ENCODE data around the gene GABARAP. TPM values are rescaled to one million over a fixed set of nuclear protein-coding genes. Genes with fewer than 3 reads are reported as not detected.

GABARAP gene
- total and polyA plus RNA-seq, 2 of the 13 experiments (the other 11 are each of a cell fraction or from before 2014, with no cell fraction given): 161 to 310 TPM

DNA sequence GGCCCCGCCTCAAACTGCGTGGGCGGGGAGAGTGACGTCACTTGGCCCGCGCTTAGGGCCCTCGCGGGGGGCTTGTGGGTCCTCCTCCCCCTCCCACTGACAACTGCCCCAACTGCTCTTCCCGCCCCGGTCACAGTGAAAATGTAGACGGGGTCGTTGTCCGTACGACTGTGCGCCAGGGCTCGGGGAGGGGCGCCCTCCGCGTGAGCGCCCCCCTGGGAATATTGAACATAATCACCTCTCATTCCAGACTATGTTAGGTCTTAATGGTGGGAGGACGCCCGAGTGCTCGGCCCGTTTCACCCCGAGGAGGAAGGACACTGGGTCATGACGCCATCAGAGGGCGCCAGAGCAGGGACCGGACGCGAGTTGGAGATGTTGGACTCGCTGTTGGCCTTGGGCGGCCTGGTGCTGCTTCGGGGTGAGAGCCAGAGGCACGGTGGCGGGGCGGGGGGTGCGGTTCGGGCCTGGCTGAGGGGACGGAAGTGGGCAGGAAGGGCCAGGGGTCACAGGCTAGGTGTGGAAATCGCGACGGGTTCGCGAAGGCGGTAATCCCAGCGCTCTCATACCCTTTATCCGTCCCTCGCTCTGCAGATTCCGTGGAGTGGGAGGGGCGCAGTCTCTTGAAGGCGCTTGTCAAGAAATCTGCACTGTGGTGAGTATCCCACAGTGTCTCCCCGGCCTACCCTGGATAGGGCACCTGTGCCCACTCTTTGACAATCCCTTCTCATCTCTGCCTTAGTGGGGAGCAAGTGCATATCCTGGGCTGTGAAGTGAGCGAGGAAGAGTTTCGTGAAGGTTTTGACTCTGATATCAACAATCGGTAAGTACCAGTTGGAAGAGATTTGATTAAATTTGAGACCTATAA is 10.2 kb upstream of the GABARAP start, which contains the start of gene ELP5 (continued):
- TF ChIP-seq JDP2 (CRISPR knock-in tag; IDR thresholded peaks at IDR 0.05; ENCODE audit: borderline replicate concordance) (no peak), STAG1 (CRISPR knock-in tag; IDR thresholded peaks at IDR 0.05) (peak; percentile 65), TARDBP (CRISPR knock-in tag; IDR thresholded peaks at IDR 0.05) (peak; percentile 88; the same call in 1 of the 2 replicates), MTA1 (CRISPR knock-in tag; IDR thresholded peaks at IDR 0.05; ENCODE audit: borderline replicate concordance) (peak; percentile 88), POLR2G (IDR thresholded peaks at IDR 0.05; ENCODE audit: low read depth, low read length) (peak; percentile 88), MIXL1 (CRISPR knock-in tag; IDR thresholded peaks at IDR 0.05) (0 out of 2 replicates have a peak, but pooled peaks have one; percentile 28), NCOR1 (IDR thresholded peaks at IDR 0.05; ENCODE audit: borderline replicate concordance, low read length) (no peak), SIX4 (CRISPR knock-in tag; IDR thresholded peaks at IDR 0.05) (no peak; the same call in 1 of the 2 replicates), SMC3 (IDR thresholded peaks at IDR 0.05; ENCODE audit: low read length) (peak; percentile 10; the same call in 1 of the 2 replicates), NFE2L1 (CRISPR knock-in tag; IDR thresholded peaks at IDR 0.05; ENCODE audit: borderline replicate concordance) (no peak), MXI1 (IDR thresholded peaks at IDR 0.05; ENCODE audit: borderline replicate concordance, low read depth, low read length) (peak; percentile 84; the same call in 2 of the 3 replicates), SOX13 (IDR thresholded peaks at IDR 0.05) (no peak), SOX13 (CRISPR knock-in tag; conservative IDR thresholded peaks at IDR 0.05 in 1 of 2, IDR thresholded peaks at IDR 0.05 in 1 of 2) (peak in 1 of 2 experiments; percentile 50; a peak in 2 of 4 replicates), CBFB (CRISPR knock-in tag; IDR thresholded peaks at IDR 0.05) (peak; percentile 47; the same call in 1 of the 2 replicates), FOSL2 (CRISPR knock-in tag; IDR thresholded peaks at IDR 0.05) (peak; percentile 34), SNRNP70 (IDR thresholded peaks at IDR 0.05; ENCODE audit: low read depth, low read length) (no peak), NFIB (CRISPR knock-in tag; IDR thresholded peaks at IDR 0.05; ENCODE audit: borderline replicate concordance) (no peak), NAIF1 (CRISPR knock-in tag; IDR thresholded peaks at IDR 0.05; ENCODE audit: borderline replicate concordance) (peak; percentile 96)
- TF ChIP-seq, protein P1, sequence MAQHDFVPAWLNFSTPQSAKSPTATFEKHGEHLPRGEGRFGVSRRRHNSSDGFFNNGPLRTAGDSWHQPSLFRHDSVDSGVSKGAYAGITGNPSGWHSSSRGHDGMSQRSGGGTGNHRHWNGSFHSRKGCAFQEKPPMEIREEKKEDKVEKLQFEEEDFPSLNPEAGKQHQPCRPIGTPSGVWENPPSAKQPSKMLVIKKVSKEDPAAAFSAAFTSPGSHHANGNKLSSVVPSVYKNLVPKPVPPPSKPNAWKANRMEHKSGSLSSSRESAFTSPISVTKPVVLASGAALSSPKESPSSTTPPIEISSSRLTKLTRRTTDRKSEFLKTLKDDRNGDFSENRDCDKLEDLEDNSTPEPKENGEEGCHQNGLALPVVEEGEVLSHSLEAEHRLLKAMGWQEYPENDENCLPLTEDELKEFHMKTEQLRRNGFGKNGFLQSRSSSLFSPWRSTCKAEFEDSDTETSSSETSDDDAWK (CRISPR knock-in tag; IDR thresholded peaks at IDR 0.05): no peak
- TF ChIP-seq, protein P2, sequence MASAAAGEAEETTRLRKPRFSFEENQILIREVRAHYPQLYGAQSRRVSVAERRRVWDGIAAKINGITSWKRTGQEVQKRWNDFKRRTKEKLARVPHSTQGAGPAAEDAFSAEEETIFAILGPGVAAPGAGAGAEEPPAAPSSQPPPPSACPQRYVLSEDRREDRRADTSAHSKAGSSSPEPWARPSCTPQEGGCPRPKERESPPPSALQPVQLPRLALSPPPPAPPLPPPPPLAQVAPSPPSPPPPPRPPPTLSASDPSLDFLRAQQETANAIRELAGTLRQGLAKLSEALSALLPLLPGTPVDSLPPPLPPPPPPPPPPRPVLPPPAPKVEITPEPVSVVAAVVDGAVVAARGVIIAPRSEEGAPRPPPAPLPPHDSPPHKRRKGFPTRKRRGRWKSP (CRISPR knock-in tag; IDR thresholded peaks at IDR 0.05): peak; percentile 66; the same call in 1 of the 2 replicates
- TF ChIP-seq, protein P3, sequence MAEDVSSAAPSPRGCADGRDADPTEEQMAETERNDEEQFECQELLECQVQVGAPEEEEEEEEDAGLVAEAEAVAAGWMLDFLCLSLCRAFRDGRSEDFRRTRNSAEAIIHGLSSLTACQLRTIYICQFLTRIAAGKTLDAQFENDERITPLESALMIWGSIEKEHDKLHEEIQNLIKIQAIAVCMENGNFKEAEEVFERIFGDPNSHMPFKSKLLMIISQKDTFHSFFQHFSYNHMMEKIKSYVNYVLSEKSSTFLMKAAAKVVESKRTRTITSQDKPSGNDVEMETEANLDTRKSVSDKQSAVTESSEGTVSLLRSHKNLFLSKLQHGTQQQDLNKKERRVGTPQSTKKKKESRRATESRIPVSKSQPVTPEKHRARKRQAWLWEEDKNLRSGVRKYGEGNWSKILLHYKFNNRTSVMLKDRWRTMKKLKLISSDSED (CRISPR knock-in tag; IDR thresholded peaks at IDR 0.05): 0 out of 2 replicates have a peak, but pooled peaks have one; percentile 75
- TF ChIP-seq, protein P4, sequence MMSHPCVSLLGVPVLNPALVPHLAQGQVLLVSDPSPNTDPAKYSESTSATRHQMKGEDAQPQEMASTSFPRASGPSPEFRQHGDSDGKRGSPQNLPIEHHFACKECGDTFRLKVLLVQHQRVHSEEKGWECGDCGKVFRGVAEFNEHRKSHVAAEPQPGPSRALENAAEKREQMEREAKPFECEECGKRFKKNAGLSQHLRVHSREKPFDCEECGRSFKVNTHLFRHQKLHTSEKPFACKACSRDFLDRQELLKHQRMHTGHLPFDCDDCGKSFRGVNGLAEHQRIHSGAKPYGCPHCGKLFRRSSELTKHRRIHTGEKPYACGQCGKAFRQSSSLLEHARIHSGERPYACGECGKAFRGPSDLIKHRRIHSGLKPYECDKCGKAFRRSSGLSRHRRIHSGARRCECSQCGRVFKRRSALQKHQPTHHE (CRISPR knock-in tag; IDR thresholded peaks at IDR 0.05; ENCODE audit: borderline replicate concordance): 0 out of 2 replicates have a peak, but pooled peaks have one; percentile 80
